Measurements from ENCODE around the gene FREY1.

Gene FREY1

GRCh38 chr11:45872651-45873356 lies 34.3 kb downstream of the FREY1 start:
- DNase-seq (ENCODE audit: low read depth in 4 of 4, low spot score in 1 of 4), result no peak

- DNase-seq (ENCODE audit: low read depth in 4 of 4, low spot score in 1 of 4), result no peak
Observed at GRCh38 chr11:45871638-45872037, 35.4 kb downstream of the FREY1 start.

- no peak for DNase-seq (ENCODE audit: low read depth in 4 of 4, low spot score in 1 of 4)
Observed at GRCh38 chr11:45870706-45871105, 36.4 kb downstream of the FREY1 start.

- no peak for DNase-seq (ENCODE audit: low read depth in 4 of 4, low spot score in 1 of 4)
Observed at GRCh38 chr11:45869551-45869950, 37.5 kb downstream of the FREY1 start.

- no peak for DNase-seq (ENCODE audit: low read depth in 4 of 4, low spot score in 1 of 4)
Observed at GRCh38 chr11:45864041-45864440, 43.0 kb downstream of the FREY1 start.

- DNase-seq (ENCODE audit: low read depth in 4 of 4, low spot score in 1 of 4), result no peak
Observed at GRCh38 chr11:45860764-45861510, 46.1 kb downstream of the FREY1 start.

GRCh38 chr11:45860348-45860747 lies 46.7 kb downstream of the FREY1 start:
- DNase-seq (ENCODE audit: low read depth in 4 of 4, low spot score in 1 of 4), result no peak

GRCh38 chr11:45859661-45860140 lies 47.4 kb downstream of the FREY1 start:
- no peak for DNase-seq (ENCODE audit: low read depth in 4 of 4, low spot score in 1 of 4)

GRCh38 chr11:45858751-45859398 lies 48.2 kb downstream of the FREY1 start:
- DNase-seq (ENCODE audit: low read depth in 4 of 4, low spot score in 1 of 4), result no peak

- DNase-seq (ENCODE audit: low read depth in 4 of 4, low spot score in 1 of 4), result no peak
Observed at GRCh38 chr11:45857961-45858474, 49.1 kb downstream of the FREY1 start.

All from stimulated activated CD4-positive, alpha-beta T cell treated with anti-CD3 and anti-CD28 coated beads, Interleukin-1b, Interleukin-23, amount 100 ng/mL, for 24 hours (primary cell).